SIG-M5 treated with dmso at 0.1 percent for 504 hours (cell line): Measurements from ENCODE around the gene HOXB8.

Experiments
- DNase-seq: peaks from one replicate; lab custom pipeline; 2025; ENCODE audit not compliant: unreplicated experiment; lab: John Stamatoyannopoulos, UW

HOXB8 gene

DNA sequence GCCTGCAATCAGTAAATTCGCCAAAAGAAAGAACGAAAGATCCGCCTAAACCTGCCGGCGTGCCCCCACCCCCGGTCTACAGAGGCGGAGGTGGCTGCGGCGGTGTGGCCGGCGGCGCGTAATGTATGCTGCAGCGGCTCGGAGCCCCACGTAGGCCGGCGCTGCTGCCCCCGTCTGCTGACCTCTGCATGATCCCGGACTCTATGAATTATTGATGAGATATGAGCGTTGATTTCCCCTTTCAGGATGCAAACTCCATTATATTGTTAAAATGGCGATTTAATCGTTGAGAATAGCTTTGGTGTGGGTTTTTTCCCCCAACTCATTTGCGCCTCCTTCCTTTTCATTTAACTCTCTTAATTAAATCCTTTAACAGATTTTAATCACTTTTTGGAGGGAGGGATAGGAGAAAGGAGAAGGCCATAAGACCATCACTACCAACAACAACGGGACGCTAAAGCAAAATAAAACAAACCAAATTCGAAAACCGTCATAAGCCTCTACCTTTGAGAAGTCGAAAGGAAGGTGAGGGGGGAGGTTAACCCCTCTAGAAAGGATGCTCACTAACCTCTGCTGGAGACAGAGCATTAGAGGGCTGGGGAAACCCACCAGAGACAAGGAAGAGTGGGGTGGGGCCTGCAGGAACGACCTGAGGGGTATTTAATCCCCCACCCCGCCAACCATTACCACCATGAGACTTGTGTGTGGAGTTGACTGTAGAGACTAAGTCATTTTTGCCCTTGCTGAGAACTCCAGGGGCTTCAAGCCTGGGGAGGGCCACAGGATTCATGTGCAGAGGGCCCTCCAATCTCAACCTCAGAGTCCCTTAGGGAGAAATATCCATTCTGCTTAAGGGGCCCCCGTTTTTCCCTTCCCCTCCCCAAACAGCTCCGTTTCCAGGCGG, 28.5 kb downstream of the HOXB8 start:
- no peak for DNase-seq

- no peak for DNase-seq
Measured at GRCh38 chr17:48584223-48584741, 30.8 kb downstream of the HOXB8 start.

DNA sequence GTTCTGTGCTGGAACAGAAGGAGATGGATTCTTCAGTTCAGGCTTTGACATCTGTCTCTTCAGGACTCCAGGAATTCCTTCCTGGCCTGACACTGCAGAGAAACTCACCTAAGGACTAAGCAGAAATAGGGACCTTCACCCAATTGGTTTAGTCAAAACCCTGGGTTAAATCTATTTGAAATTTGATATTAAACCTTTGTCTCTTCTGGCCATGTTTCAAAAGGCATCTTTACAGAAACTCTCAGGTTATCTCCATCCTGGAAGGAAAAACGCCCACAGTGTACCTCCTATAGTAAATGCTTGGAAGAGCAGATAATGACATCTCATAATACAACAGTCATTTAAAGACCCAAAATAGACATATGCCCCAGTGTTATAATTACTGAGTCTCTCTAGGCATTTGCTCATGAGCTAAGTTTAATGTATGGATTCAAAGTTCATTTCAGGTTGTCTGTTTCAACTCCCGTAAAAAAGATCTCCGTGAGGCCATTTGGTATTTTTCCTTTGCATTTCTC, 31.3 kb downstream of the HOXB8 start:
- no peak for DNase-seq

DNA sequence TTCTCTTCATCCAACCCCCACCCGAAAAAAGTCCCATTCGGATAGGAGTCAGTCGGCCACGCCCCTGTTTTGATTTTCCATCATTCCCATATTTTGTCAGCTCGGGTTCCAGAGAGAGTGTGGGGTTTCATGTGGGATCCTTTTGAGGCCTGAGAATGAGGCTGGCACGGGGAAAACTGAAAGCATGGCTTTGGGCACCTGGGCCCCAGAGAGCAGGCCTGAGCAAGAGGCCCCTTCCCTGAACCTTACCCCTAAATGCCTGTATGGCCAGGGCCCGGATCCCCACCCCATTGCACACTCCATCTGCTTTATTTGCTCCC, 32.4 kb downstream of the HOXB8 start:
- no peak for DNase-seq

DNA sequence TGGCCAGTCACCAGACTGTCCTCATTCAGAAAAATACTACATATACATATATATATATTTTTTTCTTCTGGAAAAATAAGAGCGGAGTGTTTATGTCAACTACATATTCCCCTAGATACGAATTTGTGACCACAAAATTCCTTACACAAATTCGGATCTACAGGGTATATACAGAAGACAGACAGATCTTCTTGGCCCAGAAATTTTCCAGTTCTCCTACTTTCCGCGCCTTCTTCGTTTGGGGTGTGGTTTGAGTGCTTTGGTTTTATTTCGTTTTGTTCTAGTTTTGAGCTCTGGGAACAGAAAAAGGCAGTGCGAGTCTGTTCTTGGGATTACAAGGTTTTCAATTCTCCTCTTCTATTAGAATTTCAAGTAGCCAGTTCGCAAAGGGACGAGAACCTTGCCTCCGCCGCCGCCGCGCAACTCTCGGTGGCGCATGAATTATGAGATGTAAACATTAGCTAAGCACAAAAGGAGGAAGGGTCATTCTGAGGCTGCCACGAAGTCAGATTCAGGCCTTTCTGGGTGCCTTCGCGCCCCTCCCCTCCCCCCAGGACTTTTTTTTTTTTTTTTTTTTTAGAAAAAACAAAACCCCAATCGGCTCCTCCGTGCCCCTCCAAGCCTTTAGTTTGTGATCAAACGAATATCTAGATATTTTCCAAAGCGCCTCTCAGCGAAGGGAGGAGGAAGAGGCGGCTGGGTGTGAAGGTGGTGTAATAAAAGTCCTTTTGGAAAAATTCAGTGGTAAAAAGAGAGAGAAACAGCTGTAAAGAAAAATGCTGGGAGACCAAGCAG, 35.1 kb downstream of the HOXB8 start:
- DNase-seq: no peak

DNA sequence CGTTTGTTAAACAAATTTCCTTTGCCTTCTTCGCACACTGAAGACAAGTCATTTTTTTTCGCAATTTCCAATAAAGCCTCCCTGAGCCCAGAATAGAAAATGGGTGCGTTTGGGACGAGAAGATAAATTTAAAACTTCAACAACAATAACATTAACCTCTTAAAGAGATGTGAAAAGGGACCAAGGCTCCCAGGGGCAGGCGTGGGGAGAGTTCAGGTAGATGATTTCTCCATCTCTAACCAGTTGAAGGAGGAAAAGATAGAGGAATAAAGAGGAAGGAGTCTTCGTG, 35.7 kb downstream of the HOXB8 start:
- no peak for DNase-seq

- no peak for DNase-seq
Measured at GRCh38 chr17:48578616-48579470, 36.2 kb downstream of the HOXB8 start.

DNA sequence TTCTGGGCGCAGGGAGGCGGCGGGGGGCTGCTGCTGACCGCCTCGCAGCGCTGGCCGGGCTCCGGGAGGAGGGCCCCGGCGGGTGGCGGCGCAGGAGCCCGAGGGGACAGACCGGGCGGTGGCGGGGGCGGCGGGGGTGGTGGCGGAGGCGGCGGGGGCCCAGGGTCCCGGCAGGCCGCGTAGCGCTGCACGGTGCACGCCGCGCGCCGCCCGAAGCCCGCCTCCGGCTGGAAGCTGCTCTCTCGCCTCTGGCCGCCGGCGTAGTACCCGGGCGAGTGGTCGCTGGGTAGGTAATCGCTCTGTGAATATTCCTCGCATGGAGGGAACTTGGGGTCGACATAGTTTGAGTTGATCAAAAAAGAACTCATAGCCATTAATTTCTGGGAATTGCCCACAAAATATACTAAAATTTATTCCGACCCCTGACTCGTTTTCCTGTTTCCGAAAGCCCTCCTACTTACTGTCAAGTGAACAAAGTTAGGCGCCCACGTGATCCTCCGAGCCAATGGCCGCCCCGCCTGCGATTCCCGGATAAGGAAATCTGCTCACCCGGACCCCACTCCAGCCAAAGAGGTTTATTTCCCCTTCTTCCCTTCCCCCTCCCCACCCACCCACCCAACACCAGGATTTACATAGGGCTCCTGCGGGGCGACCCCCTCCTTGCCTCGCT, 37.0 kb downstream of the HOXB8 start, which contains the start of gene HOXB4:
Gene HOXB4, minus strand, starts transcription at position 405 of the 670 bp plus-strand sequence. Its CDS starts 31 bp downstream, at position 374.
- no peak for DNase-seq

DNA sequence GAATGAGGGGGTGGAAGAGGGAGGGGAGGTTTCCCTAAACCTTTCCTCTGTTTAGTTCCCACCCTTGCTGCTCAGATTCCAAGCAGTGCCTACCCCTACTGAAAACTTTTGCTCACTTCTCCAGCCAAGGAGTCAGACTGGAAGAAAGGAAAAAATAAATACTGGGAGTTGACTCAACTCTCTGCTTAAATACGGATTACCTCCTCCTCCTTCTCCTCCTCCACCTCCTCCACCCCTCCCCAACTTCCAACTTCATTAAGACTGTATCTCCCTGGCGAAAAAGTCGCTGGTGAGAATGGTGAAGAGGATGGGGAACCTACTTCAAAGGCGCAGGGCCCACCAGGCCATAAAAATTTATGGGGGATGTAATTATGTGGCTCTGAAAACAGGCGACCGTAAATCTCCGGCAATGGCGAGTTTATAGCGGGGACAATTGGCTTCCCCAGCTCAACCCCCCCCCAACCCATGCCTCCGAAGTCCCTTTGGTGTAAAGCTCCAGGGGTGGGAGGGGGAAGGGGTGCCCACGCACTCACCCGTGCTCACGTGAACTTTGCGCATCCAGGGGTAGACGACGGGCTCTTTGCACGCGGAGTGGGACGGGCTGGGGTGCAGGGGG, 37.7 kb downstream of the HOXB8 start:
- no peak for DNase-seq

DNA sequence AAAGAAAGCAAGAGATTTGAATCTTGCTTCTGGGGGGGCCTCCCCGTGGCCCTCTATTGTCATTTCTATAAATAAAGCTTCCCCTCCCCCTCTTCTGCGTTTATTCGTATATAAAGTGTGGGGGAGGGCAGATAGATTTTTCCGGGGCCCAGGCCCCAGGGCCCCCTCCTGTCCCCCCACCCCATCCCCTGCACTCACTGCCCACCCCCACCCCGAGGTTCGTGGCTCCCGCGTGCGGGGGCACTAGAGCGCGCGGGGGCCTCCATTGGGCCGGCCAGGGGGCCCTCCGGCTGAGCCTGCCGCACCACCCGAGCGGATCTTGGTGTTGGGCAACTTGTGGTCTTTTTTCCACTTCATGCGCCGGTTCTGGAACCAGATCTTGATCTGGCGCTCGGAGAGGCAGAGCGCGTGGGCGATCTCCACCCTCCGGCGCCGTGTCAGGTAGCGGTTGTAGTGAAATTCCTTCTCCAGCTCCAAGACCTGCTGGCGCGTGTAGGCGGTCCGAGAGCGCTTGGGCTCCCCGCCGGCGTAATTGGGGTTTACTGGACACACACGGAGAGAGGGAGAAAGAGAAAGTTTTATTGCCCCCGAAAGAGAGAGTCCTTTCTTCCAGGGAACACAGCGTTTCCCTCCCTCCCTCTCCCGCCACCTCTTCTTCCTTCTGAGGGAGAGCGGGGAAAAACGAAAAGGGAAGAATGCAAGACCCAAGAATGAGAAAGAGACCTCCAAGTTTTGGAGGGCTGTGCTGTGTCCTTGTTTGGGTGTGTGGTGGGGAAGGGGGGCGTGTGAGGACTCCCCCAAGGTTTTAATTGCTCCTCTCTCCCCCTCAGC, 38.4 kb downstream of the HOXB8 start:
- DNase-seq: no peak

DNA sequence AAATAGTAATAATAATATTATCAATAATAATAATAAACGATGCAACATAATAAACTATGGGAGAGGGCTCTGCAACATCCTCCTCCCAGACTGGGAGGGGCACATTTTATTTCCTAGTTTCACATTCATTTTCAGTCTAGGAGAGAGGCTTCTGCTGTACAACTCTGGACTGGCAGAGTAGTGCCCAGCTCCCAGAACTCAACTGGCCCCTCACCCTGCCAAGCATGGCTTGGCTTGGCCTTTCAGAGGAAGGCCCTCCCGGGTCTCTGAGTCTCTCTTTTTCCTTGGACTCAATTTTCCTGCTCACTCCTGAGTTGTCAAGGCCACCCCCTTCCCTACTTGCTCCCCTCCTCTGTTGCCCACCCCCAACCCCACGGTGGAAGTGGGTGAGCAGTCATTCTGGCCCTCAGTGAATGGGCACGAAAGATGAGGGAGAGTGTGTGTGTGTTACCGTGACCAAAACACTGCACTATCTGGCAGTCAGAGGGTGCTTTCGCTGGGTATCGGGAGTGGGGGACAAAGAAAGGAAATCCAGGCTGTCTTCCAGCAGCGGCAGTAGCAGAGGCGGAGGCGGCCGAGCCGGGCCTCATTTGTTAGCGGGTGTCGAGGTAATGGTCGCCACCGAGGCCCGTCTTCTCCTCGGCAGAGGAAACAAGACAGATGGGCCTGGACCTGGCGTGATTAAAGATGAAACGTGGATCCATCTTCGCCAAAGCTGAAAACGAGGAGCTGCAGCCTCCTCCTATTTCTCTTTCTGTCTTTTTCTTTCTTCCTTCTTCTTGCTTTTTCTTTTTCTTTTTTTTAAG, 39.2 kb downstream of the HOXB8 start:
- DNase-seq: no peak

- no peak for DNase-seq
Measured at GRCh38 chr17:48575066-48575582, 40.0 kb downstream of the HOXB8 start.

DNA sequence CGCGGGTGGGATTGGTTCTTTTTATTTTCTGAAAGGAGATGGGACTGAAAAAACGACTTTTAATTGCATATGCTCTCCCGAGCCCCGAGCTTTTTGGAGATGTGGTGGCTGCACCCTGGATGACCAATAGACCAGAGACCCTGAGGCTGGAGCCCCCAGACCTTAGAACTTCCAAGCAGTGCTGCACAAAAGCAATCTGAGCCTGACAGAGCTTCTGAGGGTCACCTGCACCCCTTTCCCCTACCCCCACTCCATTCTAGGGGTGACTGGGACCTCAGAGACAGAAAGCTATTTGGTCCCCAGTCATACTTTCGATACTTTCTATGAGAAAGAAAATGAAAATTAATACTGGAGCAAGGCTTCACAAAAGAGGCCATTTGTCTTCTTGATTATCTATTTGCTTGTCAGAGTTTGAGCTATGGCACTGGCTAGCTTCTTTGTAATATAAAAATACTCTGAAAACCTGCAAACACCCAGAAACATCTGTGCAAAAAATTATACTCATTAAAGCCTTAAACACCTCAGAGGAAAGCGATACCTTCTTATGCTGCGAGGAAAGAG, 40.5 kb downstream of the HOXB8 start:
- DNase-seq: no peak

- no peak for DNase-seq
Measured at GRCh38 chr17:48571826-48572417, 43.2 kb downstream of the HOXB8 start.

GRCh38 chr17:48571024-48571818, 43.9 kb downstream of the HOXB8 start:
- DNase-seq: no peak

- DNase-seq: no peak
Measured at GRCh38 chr17:48570325-48571023, 44.6 kb downstream of the HOXB8 start.
